WTC11 (cell line): ENCODE data around the gene ANKMY1.

ENCODE experiments used
- KAT7 ChIP-seq: sonication (generic); formaldehyde crosslinking; IDR thresholded peaks from 2 replicates; pipeline ENCODE4 v1.8.1; 2023; ENCODE audit warnings: missing genetic modification reagents, mild to moderate bottlenecking, borderline replicate concordance
- TEAD4 ChIP-seq: sonication (generic); formaldehyde crosslinking; IDR thresholded peaks from 2 replicates; pipeline ENCODE4 v1.8.0; 2022; ENCODE audit warnings: mild to moderate bottlenecking, missing genetic modification reagents
- TF ChIP-seq, protein P1 (sequence below): fragments of 200-600 bp; IDR thresholded peaks from 2 replicates; pipeline ENCODE4 v1.8.0; 2022; ENCODE audit warnings: antibody characterized with exemption
- TF ChIP-seq, protein P2 (sequence below): sonication (generic); formaldehyde crosslinking; conservative IDR thresholded peaks from 2 replicates; pipeline ENCODE4 v1.8.1; 2023; ENCODE audit warnings: mild to moderate bottlenecking, low read depth, missing genetic modification reagents, moderate library complexity
- TF ChIP-seq, protein P3 (sequence below): sonication (generic); formaldehyde crosslinking; IDR thresholded peaks from 2 replicates; pipeline ENCODE4 v1.8.1; 2022; ENCODE audit warnings: low read depth, mild to moderate bottlenecking, moderate library complexity, missing genetic modification reagents, borderline replicate concordance

- TF ChIP-seq, protein P1, sequence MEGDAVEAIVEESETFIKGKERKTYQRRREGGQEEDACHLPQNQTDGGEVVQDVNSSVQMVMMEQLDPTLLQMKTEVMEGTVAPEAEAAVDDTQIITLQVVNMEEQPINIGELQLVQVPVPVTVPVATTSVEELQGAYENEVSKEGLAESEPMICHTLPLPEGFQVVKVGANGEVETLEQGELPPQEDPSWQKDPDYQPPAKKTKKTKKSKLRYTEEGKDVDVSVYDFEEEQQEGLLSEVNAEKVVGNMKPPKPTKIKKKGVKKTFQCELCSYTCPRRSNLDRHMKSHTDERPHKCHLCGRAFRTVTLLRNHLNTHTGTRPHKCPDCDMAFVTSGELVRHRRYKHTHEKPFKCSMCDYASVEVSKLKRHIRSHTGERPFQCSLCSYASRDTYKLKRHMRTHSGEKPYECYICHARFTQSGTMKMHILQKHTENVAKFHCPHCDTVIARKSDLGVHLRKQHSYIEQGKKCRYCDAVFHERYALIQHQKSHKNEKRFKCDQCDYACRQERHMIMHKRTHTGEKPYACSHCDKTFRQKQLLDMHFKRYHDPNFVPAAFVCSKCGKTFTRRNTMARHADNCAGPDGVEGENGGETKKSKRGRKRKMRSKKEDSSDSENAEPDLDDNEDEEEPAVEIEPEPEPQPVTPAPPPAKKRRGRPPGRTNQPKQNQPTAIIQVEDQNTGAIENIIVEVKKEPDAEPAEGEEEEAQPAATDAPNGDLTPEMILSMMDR = no peak
- TF ChIP-seq TEAD4 (no peak), KAT7 (CRISPR knock-in tag) (no peak)
- TF ChIP-seq, protein P2, sequence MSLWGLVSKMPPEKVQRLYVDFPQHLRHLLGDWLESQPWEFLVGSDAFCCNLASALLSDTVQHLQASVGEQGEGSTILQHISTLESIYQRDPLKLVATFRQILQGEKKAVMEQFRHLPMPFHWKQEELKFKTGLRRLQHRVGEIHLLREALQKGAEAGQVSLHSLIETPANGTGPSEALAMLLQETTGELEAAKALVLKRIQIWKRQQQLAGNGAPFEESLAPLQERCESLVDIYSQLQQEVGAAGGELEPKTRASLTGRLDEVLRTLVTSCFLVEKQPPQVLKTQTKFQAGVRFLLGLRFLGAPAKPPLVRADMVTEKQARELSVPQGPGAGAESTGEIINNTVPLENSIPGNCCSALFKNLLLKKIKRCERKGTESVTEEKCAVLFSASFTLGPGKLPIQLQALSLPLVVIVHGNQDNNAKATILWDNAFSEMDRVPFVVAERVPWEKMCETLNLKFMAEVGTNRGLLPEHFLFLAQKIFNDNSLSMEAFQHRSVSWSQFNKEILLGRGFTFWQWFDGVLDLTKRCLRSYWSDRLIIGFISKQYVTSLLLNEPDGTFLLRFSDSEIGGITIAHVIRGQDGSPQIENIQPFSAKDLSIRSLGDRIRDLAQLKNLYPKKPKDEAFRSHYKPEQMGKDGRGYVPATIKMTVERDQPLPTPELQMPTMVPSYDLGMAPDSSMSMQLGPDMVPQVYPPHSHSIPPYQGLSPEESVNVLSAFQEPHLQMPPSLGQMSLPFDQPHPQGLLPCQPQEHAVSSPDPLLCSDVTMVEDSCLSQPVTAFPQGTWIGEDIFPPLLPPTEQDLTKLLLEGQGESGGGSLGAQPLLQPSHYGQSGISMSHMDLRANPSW (CRISPR knock-in tag) = no peak
- TF ChIP-seq, protein P3, sequence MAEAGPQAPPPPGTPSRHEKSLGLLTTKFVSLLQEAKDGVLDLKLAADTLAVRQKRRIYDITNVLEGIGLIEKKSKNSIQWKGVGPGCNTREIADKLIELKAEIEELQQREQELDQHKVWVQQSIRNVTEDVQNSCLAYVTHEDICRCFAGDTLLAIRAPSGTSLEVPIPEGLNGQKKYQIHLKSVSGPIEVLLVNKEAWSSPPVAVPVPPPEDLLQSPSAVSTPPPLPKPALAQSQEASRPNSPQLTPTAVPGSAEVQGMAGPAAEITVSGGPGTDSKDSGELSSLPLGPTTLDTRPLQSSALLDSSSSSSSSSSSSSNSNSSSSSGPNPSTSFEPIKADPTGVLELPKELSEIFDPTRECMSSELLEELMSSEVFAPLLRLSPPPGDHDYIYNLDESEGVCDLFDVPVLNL (CRISPR knock-in tag) = no peak
Observed at GRCh38 chr2:240477916-240478315, 79.9 kb downstream of the ANKMY1 start.
